ENCODE data around the gene CFLAR.
"Not testable (repeated sequence)": the region's sequence is repeated elsewhere in the genome, so short reads cannot be mapped to it uniquely, and the experiment has no call there.

The CFLAR gene

GRCh38 chr2:201116115-201116958, at the start of gene CFLAR:
Gene CFLAR (plus strand): TSS chr2:201116164. CDS start chr2:201129866, 13,702 bp downstream.
- peak; percentile 71 for DNase-seq (ENCODE audit: low spot score)

DNA sequence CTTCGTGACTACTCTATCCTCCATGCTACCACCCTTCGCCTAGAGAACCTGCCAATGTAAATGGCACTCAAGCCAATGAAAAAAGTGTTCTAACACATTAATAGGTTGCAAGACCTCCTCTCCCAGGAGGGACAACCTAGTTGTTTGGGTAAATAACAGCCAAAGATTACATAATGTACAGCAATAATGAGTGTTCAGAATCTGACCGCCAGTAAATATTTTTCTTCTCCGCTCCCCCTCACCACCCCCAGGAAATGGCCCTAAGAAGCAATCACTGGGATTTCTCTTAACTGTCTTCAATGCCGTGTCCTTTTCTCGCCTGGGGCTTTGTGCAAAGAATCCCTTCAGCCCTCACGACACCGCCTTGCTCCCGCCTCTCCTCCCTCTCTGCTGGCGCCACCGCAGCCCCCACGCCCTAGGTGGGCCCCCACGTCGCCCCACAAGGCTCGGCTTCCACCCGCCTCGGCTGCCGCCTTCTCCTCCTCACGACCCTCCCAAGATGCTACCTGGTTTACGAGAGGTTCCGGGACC, 45.0 kb upstream of the CFLAR start:
- no peak for DNase-seq (ENCODE audit: low spot score)

- DNase-seq (ENCODE audit: low spot score), result peak; percentile 95
Measured at GRCh38 chr2:201071479-201072200, 44.3 kb upstream of the CFLAR start, which contains the start of the genes HYCC2 and NDUFB3. Gene HYCC2 (minus strand): TSS chr2:201071671. CDS start chr2:201024009, 47,662 bp downstream. Gene NDUFB3 (plus strand): TSS chr2:201072001. CDS start chr2:201078883, 6,882 bp downstream.

DNA sequence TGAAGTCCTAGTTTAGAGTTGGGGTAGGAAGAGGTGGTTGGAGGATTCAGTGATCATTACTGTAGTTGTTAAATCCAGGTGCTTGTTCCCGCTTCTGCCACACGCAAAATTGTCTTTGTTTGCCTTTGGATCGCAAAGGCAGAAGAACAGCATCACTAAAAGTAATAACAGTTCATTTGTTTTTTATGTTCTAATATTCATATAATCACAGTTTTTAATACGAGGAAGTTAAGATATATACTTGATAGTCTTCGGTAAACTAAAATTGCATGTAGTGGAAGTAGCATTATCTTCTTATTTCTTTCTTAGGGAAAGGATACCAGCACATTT, 43.8 kb upstream of the CFLAR start:
- no peak for DNase-seq (ENCODE audit: low spot score)

DNA sequence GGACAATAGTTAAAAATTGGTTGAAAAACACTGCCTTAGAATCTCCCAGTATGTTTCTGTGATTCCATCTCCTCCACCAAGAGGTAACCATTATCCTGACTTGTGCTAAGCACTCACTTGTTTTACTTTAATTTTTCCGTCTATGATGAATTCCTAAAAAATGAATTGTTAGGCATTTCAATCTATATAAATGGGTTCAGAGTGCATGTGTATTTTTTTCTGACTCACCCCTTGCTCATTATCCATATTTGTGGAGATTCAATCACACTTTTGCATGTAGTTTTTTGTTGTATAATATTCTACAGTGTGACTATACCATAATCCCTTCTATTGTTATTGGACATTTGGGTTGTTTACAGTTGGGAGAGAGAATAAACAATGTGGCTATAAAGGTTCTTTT, 42.9 kb upstream of the CFLAR start:
- no peak for DNase-seq (ENCODE audit: low spot score)

DNA sequence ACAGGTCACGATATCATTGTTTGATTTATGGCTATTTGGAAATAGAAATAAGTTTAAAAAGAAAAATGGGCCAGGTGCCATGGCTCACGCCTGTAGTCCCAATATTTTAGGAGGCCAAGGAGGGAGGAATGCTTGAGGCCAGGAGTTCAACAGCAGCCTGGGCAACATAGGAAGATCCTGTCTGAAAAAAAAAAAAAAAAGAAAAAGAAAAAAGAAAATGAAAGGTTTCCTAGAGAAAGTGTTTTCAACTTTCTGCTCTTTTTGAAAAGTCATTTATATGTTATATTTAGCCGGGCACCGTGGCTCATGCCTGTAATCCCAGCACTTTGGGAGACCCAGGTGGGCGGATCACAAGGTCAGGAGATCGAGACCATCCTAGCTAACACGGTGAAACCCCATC, 41.0 kb upstream of the CFLAR start:
- DNase-seq (ENCODE audit: low spot score), result no peak

DNA sequence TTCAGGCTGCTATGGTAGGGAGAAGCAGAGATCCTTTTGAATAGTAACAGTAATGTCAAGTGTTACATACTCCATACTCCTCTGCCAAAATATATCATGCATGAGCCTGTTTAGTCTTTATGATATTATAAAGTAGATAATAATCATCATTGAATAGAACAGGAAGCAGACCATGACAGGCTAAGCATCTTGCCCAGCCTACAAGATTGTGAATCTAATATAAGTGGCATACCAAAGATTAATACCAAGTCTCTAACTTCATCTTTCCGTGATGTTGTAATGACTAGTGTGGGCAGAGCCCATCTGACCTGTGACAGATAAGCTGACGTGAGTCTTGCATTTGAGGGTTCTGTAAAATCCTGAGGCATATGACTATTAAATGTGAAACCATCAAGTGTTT, 31.1 kb upstream of the CFLAR start:
- no peak for DNase-seq (ENCODE audit: low spot score)

DNA sequence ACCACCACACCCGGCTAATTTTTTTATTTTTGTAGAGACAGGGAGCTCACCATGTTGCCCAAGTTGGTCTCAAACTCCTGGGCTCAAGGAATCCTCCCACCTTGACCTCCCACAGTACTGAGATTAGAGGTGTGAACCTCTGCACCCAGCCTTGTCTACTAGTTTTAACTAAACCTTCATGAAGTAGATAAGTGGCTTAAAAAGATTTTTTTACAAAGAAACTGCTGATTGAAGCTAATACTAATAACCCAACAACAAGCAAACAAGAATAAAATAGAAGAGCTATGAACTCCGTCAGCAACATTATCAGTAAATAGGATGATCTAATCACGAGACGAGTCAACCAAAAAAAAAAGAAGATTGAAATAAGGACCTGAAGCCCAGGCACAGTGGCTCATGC, 25.4 kb upstream of the CFLAR start:
- no peak for DNase-seq (ENCODE audit: low spot score)

GRCh38 chr2:201093573-201093972, 22.4 kb upstream of the CFLAR start:
- DNase-seq (ENCODE audit: low spot score), result no peak

- DNase-seq (ENCODE audit: low spot score), result no peak
Measured at GRCh38 chr2:201100497-201100896, 15.5 kb upstream of the CFLAR start.

DNA sequence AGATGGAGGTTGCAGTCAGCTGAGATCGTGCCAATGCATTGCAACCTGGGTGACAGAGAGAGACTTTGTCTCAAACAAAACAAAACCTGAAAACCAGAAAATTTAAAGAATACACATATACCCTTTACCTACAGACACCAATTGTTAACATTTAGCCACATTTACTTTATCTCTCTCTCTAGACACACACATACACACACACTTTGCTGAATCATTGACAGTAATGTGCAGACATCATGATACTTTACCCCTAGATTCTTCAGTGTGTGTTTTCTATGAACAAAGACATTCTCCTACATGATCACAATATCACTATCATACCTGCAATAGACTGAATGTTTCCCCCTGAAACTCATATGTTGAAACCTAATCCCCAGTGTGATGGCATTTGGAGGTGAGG, 10.2 kb upstream of the CFLAR start:
- no peak for DNase-seq (ENCODE audit: low spot score)

- DNase-seq (ENCODE audit: low spot score), result no peak
Measured at GRCh38 chr2:201107624-201108023, 8.3 kb upstream of the CFLAR start.

DNA sequence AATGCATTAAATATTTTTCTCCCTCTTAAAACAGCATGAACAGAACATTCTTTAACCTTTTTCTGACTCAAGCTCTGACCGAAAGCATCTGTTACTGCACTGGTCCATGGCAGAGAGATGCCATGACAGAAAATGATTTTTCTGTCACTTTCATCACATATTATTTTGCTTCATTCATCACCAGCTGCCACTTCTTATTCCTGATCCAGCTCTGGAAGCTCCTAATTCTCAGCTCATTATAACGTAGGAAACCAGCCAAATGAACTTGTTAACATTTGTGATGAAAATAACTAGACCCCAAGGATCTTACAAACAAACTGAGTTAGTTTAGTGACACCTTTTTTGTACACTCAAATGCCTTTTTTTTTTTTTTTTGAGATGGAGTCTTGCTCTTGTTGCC, 7.6 kb upstream of the CFLAR start:
- no peak for DNase-seq (ENCODE audit: low spot score)

- no peak for DNase-seq (ENCODE audit: low spot score)
Measured at GRCh38 chr2:201109186-201109585, 6.8 kb upstream of the CFLAR start.

DNA sequence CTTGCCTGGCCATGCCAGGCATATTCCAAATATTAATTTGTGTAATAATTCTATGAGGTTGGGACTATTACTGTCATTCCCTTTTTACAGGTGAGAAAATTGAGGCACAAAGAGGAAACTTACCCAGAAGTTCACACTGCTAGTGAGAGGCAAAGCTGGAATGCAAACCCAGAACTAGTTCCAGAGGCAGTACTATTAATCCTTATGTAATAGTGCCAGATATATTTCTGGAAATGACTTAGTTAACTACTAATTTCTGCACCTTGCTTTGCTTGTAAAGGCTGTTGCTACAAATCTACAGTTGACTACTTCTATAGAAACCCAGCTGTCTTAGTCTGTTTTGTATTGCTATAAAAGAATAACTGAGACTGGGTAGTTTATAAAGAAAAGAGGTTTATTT, 5.3 kb upstream of the CFLAR start:
- DNase-seq (ENCODE audit: low spot score), result no peak

DNA sequence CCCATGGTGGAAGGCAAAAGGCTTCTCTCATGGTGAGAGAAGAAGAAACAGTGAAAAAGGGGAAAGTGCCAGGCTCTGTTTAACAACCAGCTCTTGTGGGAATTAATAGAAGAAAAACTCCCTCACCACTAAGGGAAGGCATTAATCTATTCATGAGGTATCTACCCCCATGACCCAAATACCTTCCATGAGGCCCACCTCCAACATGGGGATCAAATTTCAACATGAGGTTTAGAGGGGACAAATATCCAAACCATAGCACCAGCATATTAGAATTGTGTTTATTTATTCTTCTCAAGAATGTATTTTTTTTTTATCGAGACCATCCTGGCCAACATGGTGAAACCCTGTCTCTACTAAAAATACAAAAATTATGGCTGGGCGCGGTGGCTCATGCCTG, 4.9 kb upstream of the CFLAR start:
- DNase-seq (ENCODE audit: low spot score), result no peak

GRCh38 chr2:201114350-201114749, 1.6 kb upstream of the CFLAR start:
- no peak for DNase-seq (ENCODE audit: low spot score)

DNA sequence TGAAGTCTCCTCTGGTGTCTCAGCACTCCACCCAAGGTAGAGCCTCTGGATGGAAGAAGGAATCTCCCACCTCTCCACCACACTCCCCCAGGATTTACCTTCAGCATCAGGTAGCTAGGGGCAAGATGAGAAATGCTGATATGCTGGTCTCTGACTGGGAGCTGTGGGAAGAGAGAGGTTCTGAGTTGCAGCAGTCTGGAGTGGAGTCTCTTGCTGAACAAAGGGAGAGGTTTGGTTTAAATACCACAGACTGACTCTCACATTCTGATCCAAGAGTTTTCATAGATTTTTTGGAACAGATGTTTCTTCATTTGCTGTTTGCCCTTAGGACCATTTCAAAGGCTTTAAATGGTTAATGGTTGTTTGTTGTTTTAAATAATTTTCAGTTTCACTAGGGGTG, 1.1 kb upstream of the CFLAR start:
- no peak for DNase-seq (ENCODE audit: low spot score)

DNA sequence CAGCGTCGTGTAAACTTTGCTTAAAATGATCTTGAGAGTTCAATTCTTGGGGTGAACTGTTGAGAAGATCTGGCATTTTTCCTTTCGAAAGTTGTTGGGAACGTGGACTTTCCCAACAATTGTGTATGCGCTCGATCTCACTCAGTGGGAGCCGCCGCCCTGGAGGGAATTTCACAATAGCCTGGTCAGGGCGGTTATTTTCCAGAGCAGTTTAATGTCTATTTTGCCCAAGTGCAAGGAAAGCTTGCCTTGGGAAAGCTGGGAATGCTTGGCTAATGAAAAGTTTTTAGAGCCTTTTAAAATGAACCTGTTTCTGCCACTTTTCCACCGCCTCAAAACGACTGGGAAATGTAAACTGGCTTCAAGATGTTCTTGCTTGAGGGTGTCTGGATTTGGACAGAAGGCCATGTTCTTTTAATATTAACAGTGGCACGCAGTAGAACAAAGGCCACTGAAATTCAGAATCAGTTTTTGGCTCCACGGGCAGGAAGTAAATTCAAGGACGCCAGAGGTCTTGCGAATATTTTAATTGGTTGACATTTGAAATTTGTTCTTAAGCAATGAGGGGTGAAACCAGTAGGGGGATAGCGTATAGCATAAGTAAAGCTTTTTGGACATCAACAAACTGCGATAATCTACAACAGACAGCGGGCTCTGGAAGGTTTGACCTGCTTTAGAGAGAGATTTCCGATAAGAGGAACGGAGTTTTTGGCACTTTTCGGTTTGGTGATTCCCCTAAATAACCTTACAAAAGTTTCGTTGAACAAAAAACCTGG, 1.2 kb downstream of the CFLAR start:
- DNase-seq (ENCODE audit: low spot score), result no peak

DNA sequence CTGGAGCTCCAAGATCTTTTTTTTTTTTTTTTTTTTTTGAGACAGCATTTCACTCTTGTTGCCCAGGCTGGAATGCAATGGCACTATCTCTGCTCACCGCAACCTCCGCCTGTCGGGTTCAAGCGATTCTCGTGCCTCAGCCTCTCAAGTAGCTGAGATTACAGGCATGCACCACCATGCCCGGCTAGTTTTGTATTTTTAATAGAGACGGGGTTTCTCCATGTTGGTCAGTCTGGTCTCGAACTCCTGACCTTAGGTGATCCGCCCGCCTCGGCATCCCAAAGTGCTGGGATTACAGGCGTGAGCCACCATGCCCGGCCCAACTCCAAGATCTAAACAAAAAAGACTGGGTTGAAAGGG, 1.8 kb downstream of the CFLAR start:
- DNase-seq (ENCODE audit: low spot score), result not testable (repeated sequence)

DNA sequence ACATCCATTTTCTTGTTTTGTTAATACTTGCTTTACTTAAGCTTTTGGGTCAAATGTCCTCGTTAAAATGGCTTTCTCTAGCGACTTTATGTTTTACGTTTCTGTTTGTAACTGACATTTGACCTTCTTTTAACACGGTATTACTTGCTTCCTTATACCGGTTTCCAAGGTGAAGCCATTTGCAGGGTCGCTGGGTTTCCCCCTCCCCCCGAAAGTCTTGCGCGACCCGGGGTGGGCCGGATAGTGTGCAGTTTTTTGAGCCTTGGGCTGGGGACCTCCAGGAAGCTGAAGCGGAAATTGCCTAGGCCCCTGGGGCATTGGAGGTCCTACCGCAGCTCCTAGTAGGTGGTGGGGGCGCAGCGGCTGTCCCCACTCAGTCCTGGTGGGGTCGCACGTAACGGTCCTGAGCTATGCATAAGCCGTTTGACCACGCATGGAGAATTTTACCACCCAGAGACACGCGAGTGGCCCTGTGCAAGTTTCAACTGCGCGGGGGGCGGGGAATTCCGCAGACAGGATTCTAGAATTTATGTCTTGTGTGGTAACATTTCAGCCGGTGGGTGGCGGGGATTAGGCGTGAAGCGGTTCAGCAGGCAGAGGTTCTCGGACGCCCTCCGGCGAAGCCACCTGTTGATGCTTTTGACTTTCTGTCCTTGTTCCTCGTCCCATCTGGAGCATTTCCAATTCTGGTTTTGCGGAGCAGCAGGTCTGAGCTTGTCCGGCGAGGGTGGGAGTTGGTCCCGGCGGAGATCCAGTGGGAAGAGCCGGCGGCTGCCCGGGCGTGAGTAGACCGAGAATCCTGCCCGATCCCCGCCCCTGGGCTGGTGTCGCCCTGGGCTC, 2.4 kb downstream of the CFLAR start:
- DNase-seq (ENCODE audit: low spot score), result peak; percentile 86

All from ecto neural progenitor cell (in vitro differentiated cells).